A549 (cell line): ENCODE data around the gene CAMTA1. TPM values are rescaled to one million over a fixed set of nuclear protein-coding genes. Genes with fewer than 3 reads are reported as not detected.

ENCODE experiments used
- ATAC-seq, 2 experiments: fragments of 200-7000 bp in 1 of 2; fragments of >200 bp in 1 of 2; cut with Nextera tagmentation in 1 of 2; cut with Tn5 transposase in 1 of 2; 3 replicates each; pipeline versions ENCODE4 v1.8.0 to v1.9.1; 2018 to 2020; ENCODE audit warnings: mild to moderate bottlenecking in 1 of 2, moderate library complexity in 1 of 2
- CTCF ChIA-PET: fragments of 300-600 bp; sonication (Branson Sonifier 250); formaldehyde crosslinking; extraction: SDS; loops from one replicate; lab custom pipeline; 2021; ENCODE audit warnings: antibody characterized with exemption, inconsistent platforms; lab: Yijun Ruan, JAX
- POLR2A ChIA-PET: fragments of 350-600 bp; formaldehyde crosslinking; extraction: SDS; loops from one replicate; lab custom pipeline; 2021; ENCODE audit warnings: antibody characterized with exemption, inconsistent platforms; lab: Yijun Ruan, JAX
- DNase-seq, 2 experiments: peaks; one replicate each; pipeline versions ENCODE4 v3.0.0 to v3.0.0-alpha.2; 2011 to 2016; ENCODE audit warnings: low read depth in 1 of 2, low spot score in 1 of 2
- FAIRE-seq: peaks from 2 replicates; lab custom pipeline; 2011; peaks lifted over from hg19 to GRCh38; lab: Jason Lieb, UNC
- H3K27ac ChIP-seq, 2 experiments: fragments of >200 bp; sonication (Bioruptor Twin); formaldehyde crosslinking; 3 replicates each; pipeline ENCODE4 v1.5.1; 2016 to 2017
- H3K4me1 ChIP-seq: fragments of >200 bp; sonication (Bioruptor Twin); formaldehyde crosslinking; 3 replicates; pipeline ENCODE4 v1.6.1; 2016
- H3K4me2 ChIP-seq: fragments of >200 bp; sonication (Bioruptor Twin); formaldehyde crosslinking; 3 replicates; pipeline ENCODE4 v1.6.1; 2016
- H3K4me3 ChIP-seq: fragments of >200 bp; sonication (Bioruptor Twin); formaldehyde crosslinking; 3 replicates; pipeline ENCODE4 v1.5.1; 2016
- H3K9me3 ChIP-seq: fragments of >200 bp; sonication (Bioruptor Twin); formaldehyde crosslinking; 3 replicates; pipeline ENCODE4 v1.6.1; 2016
- CBX2 ChIP-seq: fragments of 200-600 bp; sonication (generic); IDR thresholded peaks from 2 replicates; pipeline ENCODE4 v1.6.1; 2016; ENCODE audit warnings: low read depth, mild to moderate bottlenecking, borderline replicate concordance
- CHD2 ChIP-seq: fragments of 150-350 bp; IDR thresholded peaks from 2 replicates; pipeline ENCODE4 v1.6.1; 2014; ENCODE audit warnings: low read length; ENCODE audit not compliant: partially characterized antibody
- EHF ChIP-seq: fragments of 250-450 bp; sonication (Bioruptor Pico); IDR thresholded peaks from 2 replicates; pipeline ENCODE4 v1.5.0; 2020; ENCODE audit warnings: mild to moderate bottlenecking
- EHMT2 ChIP-seq: fragments of 200-600 bp; sonication (generic); IDR thresholded peaks from 2 replicates; pipeline ENCODE4 v1.6.1; 2016; ENCODE audit warnings: antibody characterized with exemption, low read depth, mild to moderate bottlenecking, moderate library complexity
- FOXS1 ChIP-seq: fragments of 250-450 bp; sonication (Bioruptor Pico); IDR thresholded peaks from 2 replicates; pipeline ENCODE4 v1.5.0; 2020; ENCODE audit warnings: mild to moderate bottlenecking, moderate library complexity
- GATA3 ChIP-seq: IDR thresholded peaks from 2 replicates; pipeline ENCODE4 v1.6.1; 2012; ENCODE audit warnings: borderline replicate concordance
- HEYL ChIP-seq: fragments of 250-450 bp; sonication (Bioruptor Pico); IDR thresholded peaks from 2 replicates; pipeline ENCODE4 v1.8.0; 2021; ENCODE audit warnings: mild to moderate bottlenecking, moderate library complexity
- HOXB13 ChIP-seq: fragments of 250-450 bp; sonication (Bioruptor Pico); IDR thresholded peaks from 2 replicates; pipeline ENCODE4 v1.5.0; 2020; ENCODE audit warnings: low read depth, mild to moderate bottlenecking, moderate library complexity
- JUN ChIP-seq, 2 experiments: fragments of >200 bp; sonication (Bioruptor Twin); formaldehyde crosslinking; IDR thresholded peaks; 2 replicates in 1 of 2; 3 replicates in 1 of 2; pipeline ENCODE4 v1.6.1; 2016 to 2017
- KDM1A ChIP-seq: fragments of 200-600 bp; sonication (generic); IDR thresholded peaks from 2 replicates; pipeline ENCODE4 v1.6.1; 2016; ENCODE audit warnings: low read depth, mild to moderate bottlenecking
- KDM5A ChIP-seq: fragments of 200-600 bp; sonication (generic); IDR thresholded peaks from 2 replicates; pipeline ENCODE4 v1.6.1; 2016; ENCODE audit warnings: antibody characterized with exemption, mild to moderate bottlenecking
- MAZ ChIP-seq: fragments of 150-350 bp; IDR thresholded peaks from 2 replicates; pipeline ENCODE4 v1.6.1; 2014; ENCODE audit warnings: antibody characterized with exemption, low read depth, low read length, borderline replicate concordance
- NR3C1 ChIP-seq: fragments of >200 bp; sonication (Bioruptor Twin); formaldehyde crosslinking; IDR thresholded peaks from 3 replicates; pipeline ENCODE4 v1.6.1; 2017
- PHF8 ChIP-seq: fragments of 200-600 bp; sonication (generic); IDR thresholded peaks from 2 replicates; pipeline ENCODE4 v1.6.1; 2016; ENCODE audit warnings: low read depth, mild to moderate bottlenecking, antibody characterized with exemption, moderate library complexity, borderline replicate concordance
- POLR2A ChIP-seq: IDR thresholded peaks from 2 replicates; pipeline ENCODE4 v1.6.1; 2012; ENCODE audit warnings: mild to moderate bottlenecking, low read length
- RAD21 ChIP-seq, 2 experiments: fragments of >200 bp in 1 of 2; sonication (Bioruptor Twin) in 1 of 2; formaldehyde crosslinking in 1 of 2; IDR thresholded peaks in 1 of 2; conservative IDR thresholded peaks in 1 of 2; 2 replicates in 1 of 2; 3 replicates in 1 of 2; pipeline ENCODE4 v1.6.1; 2012 to 2018; ENCODE audit warnings: inconsistent platforms in 1 of 2
- RCOR1 ChIP-seq: fragments of 150-350 bp; IDR thresholded peaks from 2 replicates; pipeline ENCODE4 v1.6.1; 2014; ENCODE audit warnings: antibody characterized with exemption, low read length, low read depth
- RNF2 ChIP-seq: fragments of 200-600 bp; sonication (generic); IDR thresholded peaks from 2 replicates; pipeline ENCODE4 v1.6.1; 2016; ENCODE audit warnings: low read depth, mild to moderate bottlenecking, antibody characterized with exemption, moderate library complexity, borderline replicate concordance
- SMC3 ChIP-seq: fragments of >200 bp; sonication (Bioruptor Twin); formaldehyde crosslinking; IDR thresholded peaks from 3 replicates; pipeline ENCODE4 v1.6.1; 2018; ENCODE audit warnings: inconsistent platforms
- TP53 ChIP-seq: fragments of 250-450 bp; sonication (Bioruptor Pico); IDR thresholded peaks from 2 replicates; pipeline ENCODE4 v1.5.0; 2021; ENCODE audit warnings: mild to moderate bottlenecking, moderate library complexity
- ZC3H11A ChIP-seq: fragments of 450-650 bp; IDR thresholded peaks from 2 replicates; pipeline ENCODE4 v1.6.1; 2014; ENCODE audit warnings: antibody characterized with exemption, mild to moderate bottlenecking
- WGBS: methylation state at CpG from one replicate; pipeline ENCODE4 v1.1.6; 2017; ENCODE audit errors: missing lambda C conversion rate; 5-methylcytosine and 5-hydroxymethylcytosine counted together
- polyA plus RNA-seq, 4 experiments: library from polyadenylated mRNA; depleted of rRNA in 3 of 4; stranded (reverse); fragments of >200 nt; fragmentation: RNase III in 1 of 4; extraction: RNeasy Plus Mini Kit Qiagen cat#74134 plus additional on column Dnase treatment in 1 of 4; gene quantifications; 2 replicates in 3 of 4; 3 replicates in 1 of 4; pipeline ENCODE4 v1.2.3, GENCODE V29; 2011 to 2017
- TF ChIP-seq, protein P1 (sequence below): fragments of 450-650 bp; IDR thresholded peaks from 2 replicates; pipeline ENCODE4 v1.6.1; 2014; ENCODE audit warnings: antibody characterized with exemption
- TF ChIP-seq, protein P2 (sequence below): fragments of >200 bp; sonication (Bioruptor Twin); formaldehyde crosslinking; IDR thresholded peaks from 3 replicates; pipeline ENCODE4 v1.6.1; 2016
- TF ChIP-seq, protein P3 (sequence below): IDR thresholded peaks from 2 replicates; pipeline ENCODE4 v1.6.1; 2012
- TF ChIP-seq, protein P4 (sequence below): IDR thresholded peaks from 2 replicates; pipeline ENCODE4 v1.6.1; 2012; ENCODE audit warnings: low read depth, borderline replicate concordance

The CAMTA1 gene
- polyA plus RNA-seq, 2 of the 4 experiments (the other 2 are of a cell fraction) = 58.8 to 75.0 TPM

DNA sequence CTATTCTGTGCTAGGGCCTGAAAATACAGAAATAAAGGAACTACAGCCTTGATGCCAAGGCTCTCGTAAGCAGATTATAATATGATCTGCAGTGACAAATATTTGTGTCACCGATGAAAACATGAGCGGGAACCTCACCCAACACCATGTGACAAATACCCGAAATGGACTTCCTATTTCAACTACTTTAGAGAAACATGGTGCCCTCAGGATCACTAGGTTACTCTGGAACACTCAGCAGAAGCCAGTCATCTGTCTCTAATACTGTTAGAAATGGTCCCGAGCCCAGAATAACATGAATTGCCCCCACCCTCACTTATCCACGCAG is 985.4 kb downstream of the CAMTA1 start:
- H3K27ac ChIP-seq = peak overlapping the region; percentile 81 to 95
- H3K4me3 ChIP-seq = peak overlapping the region; percentile 96
- peak in 1 of 2 experiments; percentile 46; a peak in 2 of 6 replicates for ATAC-seq

DNA sequence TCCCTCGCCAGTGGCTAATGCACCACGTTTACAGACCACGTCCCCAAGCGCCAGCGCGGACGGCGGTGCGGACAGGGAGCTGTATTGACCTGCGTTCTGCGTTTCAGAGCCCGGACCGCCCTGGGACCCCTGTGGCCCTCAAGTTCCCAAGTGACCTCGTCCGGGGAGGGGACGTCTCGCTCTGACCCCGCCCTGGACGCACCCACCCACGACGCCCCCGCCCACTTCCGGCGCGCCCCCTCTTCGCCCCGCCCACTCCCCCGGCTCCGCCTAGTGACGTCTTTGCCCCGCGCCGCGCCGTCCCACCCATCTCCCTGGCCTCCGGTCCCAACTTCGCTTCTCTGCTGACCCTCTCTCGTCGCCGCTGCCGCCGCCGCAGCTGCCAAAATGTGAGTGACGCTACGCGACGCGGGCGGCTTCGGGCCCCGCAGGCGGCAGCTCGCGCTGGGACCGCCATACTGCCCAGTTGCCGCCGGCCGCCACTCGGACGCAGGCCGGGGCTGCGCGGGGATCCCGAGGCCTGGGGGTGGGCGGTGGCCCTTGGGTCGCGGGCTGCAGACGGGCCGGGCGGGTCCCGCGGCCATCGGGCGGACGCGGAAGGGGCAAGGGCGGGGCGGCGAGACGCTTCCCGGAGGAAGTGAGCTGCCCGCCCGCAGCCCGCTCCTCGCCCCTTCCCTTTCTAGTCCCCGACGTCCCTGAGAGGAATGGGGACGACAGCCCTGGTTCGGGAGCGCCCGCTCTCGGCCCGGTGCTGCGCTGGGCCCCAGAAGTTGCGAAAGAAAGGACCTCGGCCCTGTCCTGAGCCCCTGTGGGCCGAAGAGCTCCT is 986.0 kb downstream of the CAMTA1 start, which contains the start of gene VAMP3:
TSS of gene VAMP3 (plus strand) at position 300 of the 826 bp plus-strand sequence. CDS start at position 388, 88 bp downstream.
- Histone ChIP-seq H3K4me2 (peak within 1 kb of the TSS; percentile 79), H3K9me3 (no peaks in the 10 kb centered on the region), H3K27ac (peak within 1 kb of the TSS; percentile 81 to 95), H3K4me3 (peak within 1 kb of the TSS; percentile 96), H3K4me1 (peaks cover 10% of the 10 kb centered on the region; the same call in 1 of the 3 replicates)
- ATAC-seq = peak; percentile 91 to 92
- no CpG with 5 or more reads among the region's 97 CpGs for WGBS
- ChIA-PET POLR2A (no interaction called here), CTCF (interaction anchor here (0.8 to 2.3 kb wide), 4 partner anchors 16 to 103 kb away, joined by 3 to 8 read pairs (median 6); no protein-coding TSS in a partner anchor)
- TF ChIP-seq MAZ = no peak
- TF ChIP-seq, protein P1, sequence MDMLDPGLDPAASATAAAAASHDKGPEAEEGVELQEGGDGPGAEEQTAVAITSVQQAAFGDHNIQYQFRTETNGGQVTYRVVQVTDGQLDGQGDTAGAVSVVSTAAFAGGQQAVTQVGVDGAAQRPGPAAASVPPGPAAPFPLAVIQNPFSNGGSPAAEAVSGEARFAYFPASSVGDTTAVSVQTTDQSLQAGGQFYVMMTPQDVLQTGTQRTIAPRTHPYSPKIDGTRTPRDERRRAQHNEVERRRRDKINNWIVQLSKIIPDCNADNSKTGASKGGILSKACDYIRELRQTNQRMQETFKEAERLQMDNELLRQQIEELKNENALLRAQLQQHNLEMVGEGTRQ = no peak
- no peak for TF ChIP-seq FOXS1 (CRISPR knock-in tag)
- no peak for TF ChIP-seq TP53 (CRISPR knock-in tag)
- no peak for TF ChIP-seq CBX2
- TF ChIP-seq, protein P2, sequence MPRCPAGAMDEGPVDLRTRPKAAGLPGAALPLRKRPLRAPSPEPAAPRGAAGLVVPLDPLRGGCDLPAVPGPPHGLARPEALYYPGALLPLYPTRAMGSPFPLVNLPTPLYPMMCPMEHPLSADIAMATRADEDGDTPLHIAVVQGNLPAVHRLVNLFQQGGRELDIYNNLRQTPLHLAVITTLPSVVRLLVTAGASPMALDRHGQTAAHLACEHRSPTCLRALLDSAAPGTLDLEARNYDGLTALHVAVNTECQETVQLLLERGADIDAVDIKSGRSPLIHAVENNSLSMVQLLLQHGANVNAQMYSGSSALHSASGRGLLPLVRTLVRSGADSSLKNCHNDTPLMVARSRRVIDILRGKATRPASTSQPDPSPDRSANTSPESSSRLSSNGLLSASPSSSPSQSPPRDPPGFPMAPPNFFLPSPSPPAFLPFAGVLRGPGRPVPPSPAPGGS = 0 out of 3 replicates have a peak, but pooled peaks have one; percentile 18
- peak; percentile 52 for TF ChIP-seq POLR2A
- TF ChIP-seq HOXB13 (CRISPR knock-in tag) = no peak
- peak; percentile 76 for TF ChIP-seq KDM5A
- TF ChIP-seq RAD21 (conservative IDR thresholded peaks at IDR 0.05 in 1 of 2, IDR thresholded peaks at IDR 0.05 in 1 of 2) = no peak
- no peak for TF ChIP-seq SMC3
- peak in 1 of 2 experiments; percentile 42; a peak in 1 of 5 replicates for TF ChIP-seq JUN (IDR thresholded peaks at IDR 0.05)
- TF ChIP-seq NR3C1 = no peak
- TF ChIP-seq HEYL (CRISPR knock-in tag) = no peak
- TF ChIP-seq RCOR1 = no peak
- no peak for TF ChIP-seq EHF (CRISPR knock-in tag)
- TF ChIP-seq, protein P3, sequence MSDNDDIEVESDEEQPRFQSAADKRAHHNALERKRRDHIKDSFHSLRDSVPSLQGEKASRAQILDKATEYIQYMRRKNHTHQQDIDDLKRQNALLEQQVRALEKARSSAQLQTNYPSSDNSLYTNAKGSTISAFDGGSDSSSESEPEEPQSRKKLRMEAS = no peak; the same call in 1 of the 2 replicates
- peak; percentile 58; the same call in 1 of the 2 replicates for TF ChIP-seq PHF8
- no peak for TF ChIP-seq ZC3H11A
- TF ChIP-seq EHMT2 = no peak
- TF ChIP-seq KDM1A = no peak
- TF ChIP-seq, protein P4, sequence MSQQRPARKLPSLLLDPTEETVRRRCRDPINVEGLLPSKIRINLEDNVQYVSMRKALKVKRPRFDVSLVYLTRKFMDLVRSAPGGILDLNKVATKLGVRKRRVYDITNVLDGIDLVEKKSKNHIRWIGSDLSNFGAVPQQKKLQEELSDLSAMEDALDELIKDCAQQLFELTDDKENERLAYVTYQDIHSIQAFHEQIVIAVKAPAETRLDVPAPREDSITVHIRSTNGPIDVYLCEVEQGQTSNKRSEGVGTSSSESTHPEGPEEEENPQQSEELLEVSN = 0 out of 2 replicates have a peak, but pooled peaks have one; percentile 1
- FAIRE-seq = no peak
- DNase-seq = peak; percentile 73 to 80

More for the DNA sequence above, 985.4 kb downstream of the CAMTA1 start:
- no peaks in the 10 kb centered on the region for H3K9me3 ChIP-seq
- peak in 1 of 2 experiments; percentile 8 for DNase-seq
- TF ChIP-seq RNF2 (no peak), GATA3 (no peak), CHD2 (no peak)
- TF ChIP-seq, all 56 proteins: peak for 0
- Histone ChIP-seq H3K4me2 (peak overlapping the region; percentile 79), H3K4me1 (peaks cover 10% of the 10 kb centered on the region; the same call in 1 of the 3 replicates)
- ChIA-PET CTCF (interaction anchor here (2.3 kb wide), 1 partner anchor 102 kb away, joined by 8 read pairs; no protein-coding TSS in a partner anchor), POLR2A (no interaction called here)
- 7% methylated on average over 4 of the region's 6 CpGs for WGBS
- FAIRE-seq = no peak
